IMR-90 (cell line): ENCODE results near the gene CASKIN1. TPM values are rescaled to one million over a fixed set of nuclear protein-coding genes. Genes with fewer than 3 reads are reported as not detected.

ENCODE experiments used
- ATAC-seq: fragments of 200-7000 bp; cut with Tn5 transposase; 2 replicates; pipeline ENCODE4 v1.9.1; 2020; ENCODE audit warnings: low read depth, mild to moderate bottlenecking, moderate library complexity
- BruUV-seq: library from RNA; stranded (reverse); fragments of 400-500 nt; replicated peaks from 2 replicates; lab custom pipeline; 2021; lab: Mats Ljungman, UMichigan
- CTCF ChIA-PET: fragments of 300-600 bp; formaldehyde crosslinking; extraction: SDS; loops from one replicate; lab custom pipeline; 2021; ENCODE audit warnings: antibody characterized with exemption; lab: Yijun Ruan, JAX
- POLR2A ChIA-PET: fragments of 300-600 bp; sonication (Branson Sonifier 250); formaldehyde crosslinking; loops from one replicate; lab custom pipeline; 2022; ENCODE audit warnings: antibody characterized with exemption; ENCODE audit not compliant: unreplicated experiment; lab: Charles Lee
- DNase-seq: peaks from one replicate; pipeline ENCODE4 v3.0.0; 2013
- H2AFZ ChIP-seq: replicated peaks from 2 replicates; pipeline ENCODE3; 2013; ENCODE audit warnings: low read length, mild to moderate bottlenecking; ENCODE audit not compliant: poor library complexity
- H2AK5ac ChIP-seq: 2 replicates; pipeline ENCODE4 v1.6.1; 2013; ENCODE audit warnings: low read depth, low read length, inconsistent platforms
- H2AK9ac ChIP-seq: replicated peaks from 2 replicates; pipeline ENCODE3; 2013; ENCODE audit warnings: mild to moderate bottlenecking, low read depth, low read length, moderate library complexity; ENCODE audit not compliant: poor library complexity
- H2BK120ac ChIP-seq: 2 replicates; pipeline ENCODE4 v1.6.1; 2013; ENCODE audit warnings: low read depth, low read length, inconsistent platforms
- H2BK15ac ChIP-seq: 3 replicates; pipeline ENCODE4 v1.6.1; 2013; ENCODE audit warnings: low read depth, low read length, inconsistent platforms
- H2BK20ac ChIP-seq: 2 replicates; pipeline ENCODE4 v1.6.1; 2013; ENCODE audit warnings: low read depth, mild to moderate bottlenecking, inconsistent platforms, low read length, moderate library complexity
- H2BK5ac ChIP-seq: 2 replicates; pipeline ENCODE4 v1.6.1; 2013; ENCODE audit warnings: mild to moderate bottlenecking, low read depth, low read length, inconsistent platforms; ENCODE audit not compliant: poor library complexity, severe bottlenecking
- H3K14ac ChIP-seq: replicated peaks from 2 replicates; pipeline ENCODE4 v1.6.1; 2013; ENCODE audit warnings: low read depth, low read length, inconsistent platforms
- H3K18ac ChIP-seq: 2 replicates; pipeline ENCODE4 v1.6.1; 2013; ENCODE audit warnings: low read depth, low read length, control low read depth
- H3K23ac ChIP-seq: 2 replicates; pipeline ENCODE4 v1.6.1; 2013; ENCODE audit warnings: low read depth, low read length, inconsistent platforms
- H3K27ac ChIP-seq: 2 replicates; pipeline ENCODE4 v1.5.1; 2013; ENCODE audit warnings: mild to moderate bottlenecking, control low read depth, low read length; ENCODE audit not compliant: insufficient read depth
- H3K27me3 ChIP-seq: 2 replicates; pipeline ENCODE4 v1.6.1; 2013; ENCODE audit warnings: low read length; ENCODE audit not compliant: control insufficient read depth, insufficient read depth
- H3K36me3 ChIP-seq: 2 replicates; pipeline ENCODE4 v1.6.1; 2013; ENCODE audit warnings: low read length, mixed read lengths; ENCODE audit not compliant: control insufficient read depth, insufficient read depth
- H3K4ac ChIP-seq: 2 replicates; pipeline ENCODE4 v1.6.1; 2013; ENCODE audit warnings: low read depth, low read length, inconsistent platforms
- H3K4me1 ChIP-seq: 2 replicates; pipeline ENCODE4 v1.6.1; 2013; ENCODE audit warnings: low read length, mixed read lengths; ENCODE audit not compliant: control insufficient read depth, insufficient read depth
- H3K4me2 ChIP-seq: 2 replicates; pipeline ENCODE4 v1.6.1; 2013; ENCODE audit warnings: low read depth, mild to moderate bottlenecking, control low read depth, low read length, moderate library complexity
- H3K4me3 ChIP-seq: 2 replicates; pipeline ENCODE4 v1.5.1; 2013; ENCODE audit warnings: low read depth, mild to moderate bottlenecking, control low read depth, low read length, moderate library complexity; ENCODE audit not compliant: insufficient read depth
- H3K56ac ChIP-seq: 2 replicates; pipeline ENCODE4 v1.6.1; 2013; ENCODE audit warnings: low read length, inconsistent platforms; ENCODE audit not compliant: insufficient read depth; ENCODE audit errors: extremely low read depth
- H3K79me1 ChIP-seq, 2 experiments: 2 replicates each; pipeline ENCODE4 v1.6.1; 2013; ENCODE audit warnings: low read length in 2 of 2, inconsistent platforms in 1 of 2, low read depth in 1 of 2
- H3K9ac ChIP-seq: 2 replicates; pipeline ENCODE4 v1.6.1; 2013; ENCODE audit warnings: low read depth, low read length, control low read depth
- H3K9me1 ChIP-seq: 2 replicates; pipeline ENCODE4 v1.6.1; 2013; ENCODE audit warnings: low read length, inconsistent platforms; ENCODE audit not compliant: insufficient read depth
- H3K9me3 ChIP-seq: 2 replicates; pipeline ENCODE4 v1.6.1; 2013; ENCODE audit warnings: low read length; ENCODE audit not compliant: control insufficient read depth, insufficient read depth
- H4K20me1 ChIP-seq: 2 replicates; pipeline ENCODE4 v1.6.1; 2013; ENCODE audit warnings: low read length, inconsistent platforms; ENCODE audit not compliant: insufficient read depth
- H4K5ac ChIP-seq: 2 replicates; pipeline ENCODE4 v1.6.1; 2013; ENCODE audit warnings: mild to moderate bottlenecking, low read depth, low read length, control low read depth
- H4K8ac ChIP-seq, 2 experiments: 2 replicates each; pipeline ENCODE4 v1.6.1; 2013; ENCODE audit warnings: low read depth in 2 of 2, low read length in 2 of 2, control low read depth in 1 of 2, inconsistent platforms in 1 of 2
- H4K91ac ChIP-seq: 2 replicates; pipeline ENCODE4 v1.6.1; 2013; ENCODE audit warnings: low read depth, low read length, inconsistent platforms; ENCODE audit not compliant: insufficient read depth
- BHLHE40 ChIP-seq: fragments of 150-350 bp; IDR thresholded peaks from 2 replicates; pipeline ENCODE4 v1.6.1; 2016; ENCODE audit warnings: mild to moderate bottlenecking, low read depth, low read length
- CEBPB ChIP-seq: IDR thresholded peaks from 2 replicates; pipeline ENCODE4 v1.6.1; 2012; ENCODE audit warnings: low read depth, low read length, improper control_type of control experiment
- CHD1 ChIP-seq: IDR thresholded peaks from 2 replicates; pipeline ENCODE4 v1.6.1; 2012; ENCODE audit warnings: low read depth, low read length, improper control_type of control experiment
- FOS ChIP-seq: fragments of 150-350 bp; IDR thresholded peaks from 2 replicates; pipeline ENCODE4 v1.6.1; 2016; ENCODE audit warnings: low read depth, low read length
- MAFK ChIP-seq: IDR thresholded peaks from 2 replicates; pipeline ENCODE4 v1.6.1; 2012; ENCODE audit warnings: low read depth, low read length, improper control_type of control experiment
- MAZ ChIP-seq: IDR thresholded peaks from 2 replicates; pipeline ENCODE4 v1.6.1; 2012; ENCODE audit warnings: low read depth, mild to moderate bottlenecking, low read length, improper control_type of control experiment, moderate library complexity, borderline replicate concordance
- MXI1 ChIP-seq: IDR thresholded peaks from 2 replicates; pipeline ENCODE4 v1.6.1; 2012; ENCODE audit warnings: low read depth, mild to moderate bottlenecking, low read length, moderate library complexity, borderline replicate concordance
- NFE2L2 ChIP-seq: fragments of 150-350 bp; IDR thresholded peaks from 2 replicates; pipeline ENCODE4 v1.6.1; 2016; ENCODE audit warnings: low read depth, mild to moderate bottlenecking, low read length
- POLR2A ChIP-seq: IDR thresholded peaks from 2 replicates; pipeline ENCODE4 v1.6.1; 2012; ENCODE audit warnings: mild to moderate bottlenecking, low read depth, low read length
- RAD21 ChIP-seq: IDR thresholded peaks from 2 replicates; pipeline ENCODE4 v1.6.1; 2012; ENCODE audit warnings: low read length, improper control_type of control experiment
- RCOR1 ChIP-seq: IDR thresholded peaks from 2 replicates; pipeline ENCODE4 v1.6.1; 2012; ENCODE audit warnings: mild to moderate bottlenecking, low read length, improper control_type of control experiment; ENCODE audit not compliant: insufficient replicate concordance
- RFX5 ChIP-seq: IDR thresholded peaks from 2 replicates; pipeline ENCODE4 v1.8.0; 2012; ENCODE audit warnings: low read depth, mild to moderate bottlenecking, low read length, moderate library complexity
- SMC3 ChIP-seq: fragments of 150-350 bp; IDR thresholded peaks from 2 replicates; pipeline ENCODE4 v1.6.1; 2016; ENCODE audit warnings: low read depth, mild to moderate bottlenecking, antibody characterized with exemption, low read length, moderate library complexity
- WGBS, 2 experiments: methylation state at CpG; one replicate each; pipeline versions ENCODE4 v1.1.5 to v1.1.7; 2013; ENCODE audit warnings: missing lambda C conversion rate in 2 of 2; ENCODE audit not compliant: insufficient read length in 1 of 2; ENCODE audit errors: extremely low coverage in 2 of 2; 5-methylcytosine and 5-hydroxymethylcytosine counted together
- dilution Hi-C: fragments of 300-500 bp; cut with HindIII; formaldehyde crosslinking; loops from one replicate; pipeline ENCODE4 v1.14.3; 2018; ENCODE audit warnings: low sequenced_read_pairs; ENCODE audit not compliant: unreplicated experiment
- in situ Hi-C: fragments of 300-500 bp; cut with MboI; formaldehyde crosslinking; loops from 3 replicates; pipeline ENCODE4 v1.14.3; 2019; ENCODE audit warnings: low sequenced_read_pairs, inconsistent platforms, mixed read lengths
- intact Hi-C: fragments of 100-400 bp; cut with micrococcal nuclease; formaldehyde crosslinking; loops from 2 replicates; pipeline ENCODE4 v1.10.0; 2022
- polyA plus RNA-seq, 3 experiments: library from polyadenylated mRNA; depleted of rRNA; stranded (reverse); fragments of >200 nt; gene quantifications; 2 replicates each; pipeline ENCODE4 v1.2.3, GENCODE V29; 2012; ENCODE audit warnings: low replicate concordance in 1 of 3
- total RNA-seq: library from RNA; depleted of rRNA; stranded (reverse); fragments of >200 nt; gene quantifications from 2 replicates; pipeline ENCODE4 v1.2.3, GENCODE V29; 2012
- TF ChIP-seq, protein P1 (sequence below): fragments of 150-350 bp; IDR thresholded peaks from 2 replicates; pipeline ENCODE4 v1.6.1; 2017; ENCODE audit warnings: mild to moderate bottlenecking, antibody characterized with exemption, low read length, low read depth
- TF ChIP-seq, protein P2 (sequence below): conservative IDR thresholded peaks from 2 replicates; pipeline ENCODE4 v1.5.1; 2012; ENCODE audit warnings: mild to moderate bottlenecking, low read depth, low read length, improper control_type of control experiment
- TF ChIP-seq, protein P3 (sequence below): fragments of 150-350 bp; IDR thresholded peaks from 2 replicates; pipeline ENCODE4 v1.6.1; 2016; ENCODE audit warnings: low read depth, mild to moderate bottlenecking, low read length, moderate library complexity, borderline replicate concordance

CASKIN1 gene
- total and polyA plus RNA-seq, 2 of the 4 experiments (the other 2 are of a cell fraction), result 0.05 TPM; not detected in 1

DNA sequence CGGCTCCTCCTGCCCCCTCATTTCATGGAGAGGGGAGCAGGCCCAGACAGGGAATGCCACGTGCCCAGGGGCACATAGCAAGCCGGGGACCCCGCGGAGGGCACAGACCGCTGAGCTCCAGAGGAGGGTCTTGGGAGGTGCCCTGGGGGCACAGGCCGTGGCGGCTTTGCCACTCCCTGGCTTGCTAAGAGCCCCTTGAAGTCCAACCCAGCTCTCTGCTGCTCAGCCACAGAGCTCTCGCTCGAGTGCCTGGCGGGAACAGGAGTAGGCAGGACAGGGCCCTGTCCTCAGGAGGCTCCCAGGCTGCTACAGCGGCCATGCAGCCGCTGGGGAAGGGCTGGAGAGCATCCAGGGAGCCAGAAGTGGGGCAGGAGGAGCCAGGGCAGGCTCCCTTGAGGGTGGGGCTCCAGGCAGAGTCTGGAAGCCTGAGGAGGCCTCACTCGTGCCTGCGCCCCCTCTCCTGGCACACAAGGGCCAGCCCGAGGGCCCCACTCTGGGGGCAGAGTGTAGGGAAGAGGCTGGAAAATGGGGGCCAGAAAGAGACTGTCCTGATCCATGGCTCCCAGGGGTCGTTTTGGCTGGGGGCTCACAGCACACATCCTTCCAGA is 52.4 kb downstream of the CASKIN1 start:
- Histone ChIP-seq H2AFZ (no peak overlapping the region), H2AK5ac (no peak overlapping the region), H3K18ac (no peak overlapping the region), H4K91ac (no peak overlapping the region), H3K14ac (no peak overlapping the region), H3K36me3 (no peaks in the 10 kb centered on the region), H3K23ac (no peak overlapping the region), H2BK120ac (no peak overlapping the region), H3K9me1 (no peaks in the 10 kb centered on the region), H4K8ac (no peak overlapping the region), H3K27me3 (no peaks in the 10 kb centered on the region), H3K56ac (no peak overlapping the region), H3K4me2 (no peak overlapping the region), H3K9ac (no peak overlapping the region), H3K4ac (no peak overlapping the region), H3K4me3 (no peak overlapping the region), H2BK20ac (no peak overlapping the region), H3K4me1 (peaks cover 7% of the 10 kb centered on the region), H4K5ac (no peak overlapping the region), H2AK9ac (no peak overlapping the region), H2BK15ac (no peak overlapping the region), H3K9me3 (no peaks in the 10 kb centered on the region), H2BK5ac (no peak overlapping the region), H4K20me1 (peaks cover 13% of the 10 kb centered on the region), H3K27ac (no peak overlapping the region), H3K79me1 (peaks cover 0 to 5% of the 10 kb centered on the region in 2 experiments; a peak in 1 of 4 replicates)
- CTCF ChIA-PET, result no interaction called here
- dilution Hi-C loops (no loop called here), intact Hi-C loops (loop anchor here (5.0 kb wide), 1 partner anchor 142 kb away; no protein-coding TSS in a partner anchor), in situ Hi-C loops (loop anchor here (5.0 kb wide), 1 partner anchor 122 kb away; no protein-coding TSS in a partner anchor)
- ATAC-seq (no peak), DNase-seq (no peak)
- no TSS peak for BruUV-seq
- WGBS, 2 experiments, result 76% methylated on average over 6 of the region's 17 CpGs; no CpG with 5 or more reads in 1 of the 2 experiments
- POLR2A ChIA-PET, result no interaction called here
- TF ChIP-seq CEBPB (no peak), POLR2A (no peak), BHLHE40 (no peak), SMC3 (no peak), RFX5 (no peak), FOS (no peak), MXI1 (no peak), CHD1 (no peak), RAD21 (no peak), RCOR1 (no peak), NFE2L2 (no peak), MAZ (no peak), MAFK (no peak)
- TF ChIP-seq, protein P1, sequence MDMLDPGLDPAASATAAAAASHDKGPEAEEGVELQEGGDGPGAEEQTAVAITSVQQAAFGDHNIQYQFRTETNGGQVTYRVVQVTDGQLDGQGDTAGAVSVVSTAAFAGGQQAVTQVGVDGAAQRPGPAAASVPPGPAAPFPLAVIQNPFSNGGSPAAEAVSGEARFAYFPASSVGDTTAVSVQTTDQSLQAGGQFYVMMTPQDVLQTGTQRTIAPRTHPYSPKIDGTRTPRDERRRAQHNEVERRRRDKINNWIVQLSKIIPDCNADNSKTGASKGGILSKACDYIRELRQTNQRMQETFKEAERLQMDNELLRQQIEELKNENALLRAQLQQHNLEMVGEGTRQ, result no peak
- TF ChIP-seq, protein P2, sequence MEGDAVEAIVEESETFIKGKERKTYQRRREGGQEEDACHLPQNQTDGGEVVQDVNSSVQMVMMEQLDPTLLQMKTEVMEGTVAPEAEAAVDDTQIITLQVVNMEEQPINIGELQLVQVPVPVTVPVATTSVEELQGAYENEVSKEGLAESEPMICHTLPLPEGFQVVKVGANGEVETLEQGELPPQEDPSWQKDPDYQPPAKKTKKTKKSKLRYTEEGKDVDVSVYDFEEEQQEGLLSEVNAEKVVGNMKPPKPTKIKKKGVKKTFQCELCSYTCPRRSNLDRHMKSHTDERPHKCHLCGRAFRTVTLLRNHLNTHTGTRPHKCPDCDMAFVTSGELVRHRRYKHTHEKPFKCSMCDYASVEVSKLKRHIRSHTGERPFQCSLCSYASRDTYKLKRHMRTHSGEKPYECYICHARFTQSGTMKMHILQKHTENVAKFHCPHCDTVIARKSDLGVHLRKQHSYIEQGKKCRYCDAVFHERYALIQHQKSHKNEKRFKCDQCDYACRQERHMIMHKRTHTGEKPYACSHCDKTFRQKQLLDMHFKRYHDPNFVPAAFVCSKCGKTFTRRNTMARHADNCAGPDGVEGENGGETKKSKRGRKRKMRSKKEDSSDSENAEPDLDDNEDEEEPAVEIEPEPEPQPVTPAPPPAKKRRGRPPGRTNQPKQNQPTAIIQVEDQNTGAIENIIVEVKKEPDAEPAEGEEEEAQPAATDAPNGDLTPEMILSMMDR, result no peak
- TF ChIP-seq, protein P3, sequence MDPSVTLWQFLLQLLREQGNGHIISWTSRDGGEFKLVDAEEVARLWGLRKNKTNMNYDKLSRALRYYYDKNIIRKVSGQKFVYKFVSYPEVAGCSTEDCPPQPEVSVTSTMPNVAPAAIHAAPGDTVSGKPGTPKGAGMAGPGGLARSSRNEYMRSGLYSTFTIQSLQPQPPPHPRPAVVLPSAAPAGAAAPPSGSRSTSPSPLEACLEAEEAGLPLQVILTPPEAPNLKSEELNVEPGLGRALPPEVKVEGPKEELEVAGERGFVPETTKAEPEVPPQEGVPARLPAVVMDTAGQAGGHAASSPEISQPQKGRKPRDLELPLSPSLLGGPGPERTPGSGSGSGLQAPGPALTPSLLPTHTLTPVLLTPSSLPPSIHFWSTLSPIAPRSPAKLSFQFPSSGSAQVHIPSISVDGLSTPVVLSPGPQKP, result no peak
